ENCODE measurements around the gene PASD1. TPM values are rescaled to one million over a fixed set of nuclear protein-coding genes. Genes with fewer than 3 reads are reported as not detected.

Gene PASD1
- total RNA-seq, 1 donor, result not detected

Other genes with a start within 250 kb of the PASD1 start
- gene VMA21, start 166.5 kb upstream of the PASD1 start, total RNA-seq, result 27.9 TPM
- gene PRRG3, start 131.8 kb downstream of the PASD1 start, total RNA-seq, result not detected
- gene FATE1, start 152.4 kb downstream of the PASD1 start, total RNA-seq, result not detected
- not detected for gene CNGA2, start 171.1 kb downstream of the PASD1 start, total RNA-seq